ENCODE measurements around the gene CAMKMT.

Gene CAMKMT

GRCh38 chr2:44612276-44612675 is 250.5 kb downstream of the CAMKMT start:
- no peak for DNase-seq

DNA sequence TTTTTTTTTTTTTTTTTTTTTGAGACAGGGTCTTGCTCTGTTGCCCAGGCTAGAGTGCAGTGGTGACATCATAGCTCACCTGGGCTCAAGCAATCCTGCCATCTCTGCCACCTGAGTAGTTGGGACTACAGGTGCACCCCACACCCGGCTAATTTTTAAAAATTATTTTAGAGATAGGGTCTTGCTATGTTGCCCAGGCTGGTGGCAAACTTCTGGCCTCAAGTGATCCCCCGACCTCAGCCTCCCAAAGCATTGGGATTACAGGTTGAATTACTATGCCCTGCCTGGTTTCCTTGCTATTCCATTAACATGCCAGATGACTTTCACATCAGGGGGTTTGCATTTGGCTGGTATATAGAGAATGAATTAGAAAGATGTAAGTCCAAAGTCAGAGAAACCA is 253.2 kb downstream of the CAMKMT start:
- DNase-seq = no peak

- no peak for DNase-seq
These were observed 254.3 kb downstream of the CAMKMT start for GRCh38 chr2:44615950-44616518.

GRCh38 chr2:44616667-44617155 is 255.0 kb downstream of the CAMKMT start:
- peak in 1 of 2 donors; percentile 27 for DNase-seq

DNA sequence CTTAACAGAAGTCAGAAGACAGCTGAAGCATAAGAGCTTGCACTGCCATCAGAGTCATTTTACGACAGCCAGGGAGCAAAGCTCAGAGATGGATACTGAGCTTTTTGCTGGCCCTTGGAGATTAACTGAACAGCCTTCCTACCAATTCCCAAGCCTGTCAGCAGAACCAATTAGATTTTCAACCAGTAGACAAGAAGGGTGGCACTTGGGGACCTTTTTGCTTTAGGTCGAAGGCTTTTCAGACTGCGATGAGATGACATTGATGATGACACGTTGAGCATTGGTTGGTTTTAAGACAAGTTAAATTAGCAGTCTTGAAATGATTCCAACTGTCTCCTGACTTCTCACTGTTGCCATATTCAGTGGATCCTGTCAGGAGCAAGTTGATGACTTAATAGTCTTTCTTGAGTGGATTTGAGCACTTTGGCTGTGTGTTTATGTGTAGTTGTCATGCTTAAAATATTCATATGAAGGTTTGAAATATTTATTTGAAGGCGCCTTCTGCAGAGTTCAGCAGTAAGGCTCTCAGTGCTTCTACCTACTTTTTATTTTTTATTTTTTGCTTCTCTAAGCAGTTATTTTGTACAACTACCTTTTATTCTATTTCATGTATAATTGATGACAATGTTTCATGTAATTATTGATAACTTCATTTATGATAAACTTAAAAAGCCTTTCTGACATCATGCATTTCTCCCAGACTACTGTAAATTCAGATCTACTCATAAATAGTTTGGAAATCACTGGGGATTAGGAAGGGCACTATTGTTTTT is 256.7 kb downstream of the CAMKMT start:
- DNase-seq = no peak

DNA sequence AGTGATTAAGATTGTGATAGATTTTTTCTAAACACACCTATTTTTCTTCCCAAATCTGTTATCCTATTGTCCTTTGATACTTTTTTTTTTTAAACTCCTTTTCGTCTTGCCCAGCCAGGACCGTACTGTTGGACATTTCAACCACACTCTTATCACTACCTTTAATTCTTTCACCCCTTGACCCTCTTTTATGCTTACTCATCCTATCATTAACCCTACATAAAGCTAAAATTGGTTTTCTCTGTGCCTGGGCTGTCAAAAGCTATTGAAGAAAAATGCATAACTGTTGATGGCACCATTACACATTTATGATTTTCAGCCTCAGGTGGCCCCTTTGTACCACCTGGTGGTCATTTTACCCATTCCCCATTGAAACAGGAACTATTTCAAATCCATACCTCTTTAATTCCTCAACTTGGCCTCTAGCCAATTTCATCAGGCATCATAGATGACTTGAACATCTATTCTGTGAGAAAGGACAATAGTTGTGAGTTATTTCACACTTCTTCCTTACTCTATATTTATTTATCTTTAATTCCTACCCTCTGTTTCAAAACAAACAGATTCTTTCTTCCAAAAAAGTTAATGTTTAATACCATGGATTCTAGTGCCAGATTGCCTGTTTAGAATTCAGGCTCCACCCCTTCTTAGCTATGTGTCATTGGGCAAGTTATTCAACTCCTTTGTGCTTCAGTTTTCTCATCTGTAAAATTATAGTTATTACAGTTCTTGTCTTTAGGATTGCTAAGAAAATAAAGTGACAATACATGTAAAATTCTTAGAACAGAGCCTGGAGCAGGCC is 258.6 kb downstream of the CAMKMT start:
- DNase-seq = no peak

GRCh38 chr2:44623622-44624351 is 262.0 kb downstream of the CAMKMT start:
- DNase-seq = no peak

- no peak for DNase-seq
These were observed 266.6 kb downstream of the CAMKMT start for GRCh38 chr2:44628297-44628696.

- DNase-seq = no peak
These were observed 271.4 kb downstream of the CAMKMT start for GRCh38 chr2:44632931-44633689.

DNA sequence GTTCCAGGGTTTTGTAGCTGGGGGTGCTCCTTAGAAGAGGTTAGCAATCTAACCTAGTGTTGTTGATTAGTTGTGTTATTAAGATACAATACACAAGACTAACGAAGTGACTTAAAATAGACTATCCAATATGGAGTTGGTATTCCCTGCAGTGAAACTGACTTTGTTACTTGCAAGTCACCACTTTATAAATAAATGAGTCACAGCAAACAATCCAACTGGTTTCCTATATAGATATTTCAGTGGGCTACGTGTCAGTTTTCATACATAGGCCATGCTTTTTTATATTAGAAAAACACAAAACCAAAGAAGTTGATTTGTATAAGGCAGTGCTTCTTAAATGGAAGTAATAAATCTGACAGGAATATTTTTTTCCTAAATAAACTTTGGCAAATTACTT is 274.0 kb downstream of the CAMKMT start:
- no peak for DNase-seq

GRCh38 chr2:44638649-44639048 is 276.9 kb downstream of the CAMKMT start:
- no peak for DNase-seq

DNA sequence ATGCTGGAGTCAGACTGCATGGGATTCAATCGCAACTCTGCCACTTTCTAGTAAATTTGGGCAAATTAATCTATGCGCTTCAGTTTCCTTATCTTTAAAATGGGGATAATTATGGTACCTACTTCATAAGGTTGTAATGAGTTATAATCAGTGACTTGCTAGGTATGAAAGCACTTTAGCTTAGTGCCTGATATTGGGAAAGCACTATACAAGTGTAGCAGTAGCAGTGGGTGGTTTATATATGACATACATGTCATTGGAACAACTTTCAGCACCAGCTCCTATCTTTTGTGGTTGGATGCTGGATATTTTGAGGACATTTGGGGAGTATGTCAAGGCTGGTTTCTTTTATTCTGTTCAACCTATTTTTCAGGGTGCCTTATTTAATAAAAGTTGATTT is 277.7 kb downstream of the CAMKMT start:
- DNase-seq = no peak

DNA sequence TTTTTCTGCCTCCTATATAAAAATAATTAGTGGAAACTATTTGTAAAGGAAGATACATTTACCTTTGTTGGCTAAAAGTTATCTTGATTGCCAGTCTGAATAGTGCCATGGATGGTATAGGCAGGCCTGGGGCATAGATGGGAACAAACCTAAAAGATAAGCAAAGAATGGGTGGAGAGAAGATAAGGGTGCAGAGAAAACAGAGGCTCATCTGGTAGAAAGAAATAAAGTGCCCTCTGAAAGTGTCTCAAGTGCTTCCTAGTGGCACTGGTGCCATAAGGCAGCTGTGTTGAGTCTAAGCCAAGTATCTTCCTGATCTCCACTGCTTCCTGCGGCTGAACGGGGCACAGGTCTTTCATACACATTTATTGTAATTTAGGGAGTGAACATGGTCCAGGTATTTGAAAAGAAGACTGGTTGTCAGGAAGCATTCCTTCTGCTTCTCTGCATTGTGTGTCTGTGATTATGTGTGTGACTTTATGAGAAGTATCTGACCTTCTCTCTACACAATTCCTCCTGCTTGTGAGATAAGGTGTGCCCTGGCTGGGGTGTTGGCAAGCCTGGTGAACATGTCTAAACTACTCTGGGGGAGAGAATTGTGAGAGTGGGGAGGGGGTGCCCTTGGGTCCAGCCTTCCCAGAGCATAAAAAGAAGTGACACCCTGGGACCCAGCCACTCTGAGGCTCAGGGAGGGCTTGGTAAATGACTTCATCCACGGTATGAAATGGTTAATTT is 280.5 kb downstream of the CAMKMT start:
- DNase-seq = no peak

DNA sequence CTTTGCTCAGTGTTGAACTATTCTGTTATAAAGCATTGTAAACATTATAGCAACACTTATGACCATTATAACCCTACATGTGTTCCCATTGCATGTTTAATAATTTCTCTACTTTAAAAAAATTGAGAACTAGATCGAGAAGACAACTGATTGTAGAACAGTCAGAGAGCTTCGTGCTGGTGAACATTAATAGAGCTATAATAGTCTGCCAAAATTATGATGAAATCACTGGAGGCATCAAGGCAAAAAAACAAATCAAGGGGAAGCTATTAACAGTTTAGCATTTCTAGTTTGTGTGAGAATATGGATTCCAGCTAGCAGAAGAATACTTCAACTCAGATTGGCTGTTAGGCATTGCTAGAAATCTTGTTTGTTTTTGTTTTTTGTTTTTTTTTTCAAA is 284.2 kb downstream of the CAMKMT start:
- DNase-seq = no peak

GRCh38 chr2:44649381-44649780 is 287.6 kb downstream of the CAMKMT start:
- DNase-seq = no peak

DNA sequence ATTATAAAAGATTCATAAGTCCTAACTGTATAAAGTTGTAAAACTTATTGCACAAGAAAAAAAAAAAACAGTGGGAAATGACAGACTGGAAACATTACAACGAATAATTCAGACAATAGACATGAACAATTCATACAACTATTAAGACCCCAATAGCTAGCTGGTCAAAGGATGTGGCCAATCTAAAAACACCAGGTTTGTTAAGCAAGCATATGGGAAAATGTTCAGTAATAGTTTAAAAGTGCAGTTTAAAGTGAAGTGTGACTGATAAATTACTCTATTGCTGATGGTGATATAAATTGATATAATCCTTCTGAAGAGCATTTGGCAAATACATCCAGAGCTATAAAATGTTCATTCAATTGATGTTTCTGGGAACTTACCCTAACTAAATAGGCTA is 289.0 kb downstream of the CAMKMT start:
- no peak for DNase-seq

- no peak for DNase-seq
These were observed 290.2 kb downstream of the CAMKMT start for GRCh38 chr2:44651974-44652373.

DNA sequence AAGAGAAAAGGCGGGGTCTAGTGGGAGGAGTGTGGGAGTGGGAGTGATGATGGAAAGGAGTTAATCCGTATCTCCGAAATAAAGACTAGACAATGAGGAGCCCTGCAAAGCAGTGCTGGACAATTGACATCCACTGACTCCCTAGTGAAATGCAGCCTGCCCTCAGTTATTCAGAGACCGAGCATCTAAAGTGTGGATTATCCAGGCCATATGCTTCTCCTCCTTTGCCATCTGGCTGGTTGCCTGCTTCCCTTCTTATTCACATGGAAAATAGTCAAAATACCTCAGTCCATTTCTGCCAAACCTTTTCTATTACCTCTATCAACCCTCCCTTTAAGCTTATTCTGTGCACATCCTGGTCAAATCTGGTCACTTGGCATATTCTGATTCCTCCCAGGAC is 291.0 kb downstream of the CAMKMT start:
- no peak for DNase-seq

DNA sequence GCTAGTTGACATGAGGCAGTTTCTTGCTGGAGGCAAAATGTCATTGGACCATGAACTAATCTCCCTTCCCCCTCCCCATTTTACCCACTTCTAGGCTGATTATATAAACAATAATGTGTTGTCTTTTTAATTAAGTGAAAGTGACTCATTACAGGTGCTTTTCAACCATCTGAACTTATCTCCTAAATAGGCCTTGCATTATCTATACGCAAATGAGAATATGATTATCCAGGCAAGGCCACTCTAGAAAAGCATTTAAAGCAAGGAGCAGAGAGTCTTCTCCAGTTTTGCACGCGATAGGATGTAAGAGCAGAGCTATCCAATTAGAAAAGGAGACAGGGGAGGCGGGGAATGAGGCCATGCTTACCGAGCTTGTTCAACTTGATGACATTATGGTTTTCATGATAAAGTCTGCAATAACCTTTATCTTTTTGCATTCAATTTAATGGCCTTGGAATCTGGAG is 293.7 kb downstream of the CAMKMT start:
- no peak for DNase-seq

- DNase-seq = no peak
These were observed 294.7 kb downstream of the CAMKMT start for GRCh38 chr2:44656460-44656859.

- no peak for DNase-seq
These were observed 301.8 kb downstream of the CAMKMT start for GRCh38 chr2:44663471-44664073.

Measured in CD4-positive, alpha-beta T cell treated with Interleukin-4 for 1 hour (primary cell).